Calu3 (cell line): ENCODE measurements around the gene ADGRA3. TPM values are rescaled to one million over a fixed set of nuclear protein-coding genes. Genes with fewer than 3 reads are reported as not detected.
A peak's percentile ranks its signal among the peaks of the same experiment; 100 is the strongest.
"Not testable (repeated sequence)": the region's sequence is repeated elsewhere in the genome, so short reads cannot be mapped to it uniquely, and the experiment has no call there.

Experiments
- BruUV-seq: library from RNA; stranded (reverse); fragments of 400-500 nt; replicated peaks from 2 replicates; lab custom pipeline; 2021; lab: Mats Ljungman, UMichigan
- CTCF ChIA-PET: fragments of 300-600 bp; sonication (Branson Sonifier 250); formaldehyde crosslinking; loops from one replicate; lab custom pipeline; 2022; ENCODE audit warnings: antibody characterized with exemption; lab: Charles Lee
- DNase-seq: peaks from one replicate; pipeline ENCODE4 v3.0.0; 2022
- H3K27ac Mint-ChIP-seq: one replicate; pipeline ENCODE4 v1.8.0; 2022; ENCODE audit warnings: mixed read lengths; ENCODE audit not compliant: unreplicated experiment
- H3K27me3 Mint-ChIP-seq: one replicate; pipeline ENCODE4 v1.8.0; 2022; ENCODE audit warnings: mixed read lengths; ENCODE audit not compliant: unreplicated experiment
- H3K36me3 Mint-ChIP-seq: one replicate; pipeline ENCODE4 v1.8.0; 2022; ENCODE audit warnings: mild to moderate bottlenecking, moderate library complexity, mixed read lengths; ENCODE audit not compliant: insufficient read depth, unreplicated experiment
- H3K4me1 Mint-ChIP-seq: one replicate; pipeline ENCODE4 v1.8.0; 2022; ENCODE audit warnings: mild to moderate bottlenecking, low read depth, mixed read lengths; ENCODE audit not compliant: unreplicated experiment
- H3K4me3 Mint-ChIP-seq: one replicate; pipeline ENCODE4 v1.8.0; 2022; ENCODE audit warnings: mild to moderate bottlenecking, low read depth, moderate library complexity, mixed read lengths; ENCODE audit not compliant: unreplicated experiment
- H3K9me3 Mint-ChIP-seq: one replicate; pipeline ENCODE4 v1.8.0; 2022; ENCODE audit warnings: low read depth, mixed read lengths; ENCODE audit not compliant: unreplicated experiment
- intact Hi-C: fragments of 100-400 bp; cut with micrococcal nuclease; formaldehyde crosslinking; loops from one replicate; pipeline ENCODE4 v1.10.0; 2022; ENCODE audit not compliant: unreplicated experiment
- total RNA-seq: library from RNA; stranded (reverse); gene quantifications from 2 replicates; pipeline ENCODE4 v1.2.3, GENCODE V29; 2022
- TF ChIP-seq, protein P1 (sequence below): fragments of 200-600 bp; IDR thresholded peaks from one replicate; pipeline ENCODE4 v1.8.0; 2022; ENCODE audit warnings: antibody characterized with exemption; ENCODE audit not compliant: unreplicated experiment

Gene ADGRA3
- total RNA-seq, 1 experiment from 2014 or later, result 63.2 TPM

DNA sequence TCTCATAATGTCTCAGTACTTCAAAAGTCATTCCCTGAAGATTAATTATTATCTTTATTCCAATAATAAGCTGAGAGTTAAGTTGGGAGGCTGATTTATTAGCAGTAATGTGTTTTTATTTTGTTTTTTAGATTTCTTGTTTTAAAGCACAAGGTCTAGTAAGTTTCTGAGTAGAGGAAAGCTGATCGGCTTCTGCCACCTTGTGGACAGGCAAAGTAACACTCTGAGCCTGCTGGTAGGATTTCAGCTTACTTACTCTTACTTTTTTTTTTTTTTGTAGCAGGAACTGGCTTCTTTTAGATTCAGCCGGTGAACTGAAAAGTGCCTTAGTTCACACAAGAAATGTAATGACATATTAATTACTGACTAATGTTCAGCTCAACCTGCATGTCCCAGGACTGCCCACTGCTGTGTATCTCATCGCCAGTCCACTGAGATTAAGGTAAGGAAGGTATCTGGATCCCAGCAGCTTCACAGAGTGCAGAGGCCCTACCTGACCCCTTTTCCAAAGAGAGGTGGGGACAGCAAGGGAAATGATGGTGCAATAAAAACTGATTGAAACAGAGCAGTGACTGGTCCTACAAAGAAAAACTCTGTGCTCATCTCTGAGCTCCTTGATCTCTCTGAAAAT, 126.5 kb downstream of the ADGRA3 start:
- DNase-seq, result peak; percentile 38
- Mint-ChIP-seq H3K36me3 (peaks cover 6% of the 10 kb centered on the region), H3K27ac (no peak overlapping the region), H3K27me3 (no peaks in the 10 kb centered on the region), H3K4me1 (no peaks in the 10 kb centered on the region), H3K4me3 (no peak overlapping the region), H3K9me3 (no peaks in the 10 kb centered on the region)
- CTCF ChIA-PET, result interaction anchor here (0.6 to 1.8 kb wide), 5 partner anchors 152 to 599 kb away, joined by 3 to 36 read pairs (median 4); no protein-coding TSS in a partner anchor
- intact Hi-C loops, result loop anchor here (1.0 to 10.0 kb wide), 2 partner anchors 265 to 600 kb away; no protein-coding TSS in a partner anchor
- TF ChIP-seq, protein P1, sequence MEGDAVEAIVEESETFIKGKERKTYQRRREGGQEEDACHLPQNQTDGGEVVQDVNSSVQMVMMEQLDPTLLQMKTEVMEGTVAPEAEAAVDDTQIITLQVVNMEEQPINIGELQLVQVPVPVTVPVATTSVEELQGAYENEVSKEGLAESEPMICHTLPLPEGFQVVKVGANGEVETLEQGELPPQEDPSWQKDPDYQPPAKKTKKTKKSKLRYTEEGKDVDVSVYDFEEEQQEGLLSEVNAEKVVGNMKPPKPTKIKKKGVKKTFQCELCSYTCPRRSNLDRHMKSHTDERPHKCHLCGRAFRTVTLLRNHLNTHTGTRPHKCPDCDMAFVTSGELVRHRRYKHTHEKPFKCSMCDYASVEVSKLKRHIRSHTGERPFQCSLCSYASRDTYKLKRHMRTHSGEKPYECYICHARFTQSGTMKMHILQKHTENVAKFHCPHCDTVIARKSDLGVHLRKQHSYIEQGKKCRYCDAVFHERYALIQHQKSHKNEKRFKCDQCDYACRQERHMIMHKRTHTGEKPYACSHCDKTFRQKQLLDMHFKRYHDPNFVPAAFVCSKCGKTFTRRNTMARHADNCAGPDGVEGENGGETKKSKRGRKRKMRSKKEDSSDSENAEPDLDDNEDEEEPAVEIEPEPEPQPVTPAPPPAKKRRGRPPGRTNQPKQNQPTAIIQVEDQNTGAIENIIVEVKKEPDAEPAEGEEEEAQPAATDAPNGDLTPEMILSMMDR, result no peak
- no TSS peak for BruUV-seq

DNA sequence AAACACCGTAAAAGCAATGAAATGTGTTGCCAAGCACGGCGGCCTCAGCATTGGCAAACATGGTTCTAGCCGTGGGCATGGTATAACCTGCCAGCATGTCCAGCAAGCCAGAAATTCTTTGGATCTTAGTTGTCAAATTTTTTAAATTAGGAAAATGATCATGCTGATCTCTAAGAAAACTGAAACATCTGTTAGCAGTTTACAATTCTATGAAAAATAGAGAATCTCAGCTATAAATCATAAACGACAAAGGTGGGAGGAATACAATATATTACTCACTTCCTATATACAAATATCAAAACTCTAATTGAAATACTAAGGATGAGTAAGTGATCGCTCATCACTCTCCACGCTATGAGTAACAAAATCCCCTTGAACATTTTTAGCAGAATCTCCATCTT, 130.3 kb downstream of the ADGRA3 start:
- intact Hi-C loops, result loop anchor here (10.0 kb wide), 1 partner anchor 261 kb away; no protein-coding TSS in a partner anchor
- Mint-ChIP-seq H3K4me1 (no peaks in the 10 kb centered on the region), H3K27me3 (no peaks in the 10 kb centered on the region), H3K9me3 (no peaks in the 10 kb centered on the region), H3K27ac (no peak overlapping the region), H3K4me3 (no peak overlapping the region), H3K36me3 (peaks cover 6% of the 10 kb centered on the region)
- DNase-seq, result no peak
- CTCF ChIA-PET, result interaction anchor here (0.5 kb wide), 1 partner anchor 223 kb away, joined by 5 read pairs; no protein-coding TSS in a partner anchor
- TF ChIP-seq, protein P1, result no peak
- BruUV-seq, result no TSS peak

DNA sequence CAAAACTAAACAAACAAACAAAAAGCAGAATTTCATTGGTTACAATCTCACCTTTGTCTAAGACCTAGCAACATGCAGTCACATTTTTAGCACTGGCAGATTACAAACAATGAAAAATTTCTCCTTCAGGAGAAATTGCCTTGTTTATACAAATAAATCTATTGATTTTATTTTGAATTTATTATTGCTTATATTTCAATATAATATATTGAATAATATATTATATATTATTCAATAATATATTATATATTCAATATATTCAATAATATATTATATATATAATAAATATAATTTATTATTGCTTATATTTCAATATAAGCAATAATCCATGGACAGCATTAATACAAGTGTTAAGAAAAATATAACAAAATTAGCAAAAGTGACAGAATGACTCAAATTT, 131.7 kb downstream of the ADGRA3 start:
- CTCF ChIA-PET, result no interaction called here

DNA sequence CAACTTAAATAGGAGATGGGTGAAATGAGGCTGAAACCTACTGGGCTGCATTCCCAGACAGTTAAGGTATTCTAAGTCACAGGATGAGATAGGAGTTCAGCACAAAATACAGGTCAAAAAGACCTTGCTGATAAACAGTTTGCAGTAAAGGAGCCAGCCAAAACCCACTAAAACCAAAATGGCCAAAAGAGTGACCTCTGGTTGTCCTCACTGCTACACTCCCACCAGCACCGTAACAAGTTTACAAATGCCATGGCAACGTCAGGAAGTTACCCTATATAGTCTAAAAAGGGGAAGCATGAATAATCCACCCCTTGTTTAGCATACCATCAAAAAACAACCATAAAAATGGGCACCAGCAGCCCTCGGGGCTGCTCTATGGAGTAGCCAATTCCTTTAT, 133.7 kb downstream of the ADGRA3 start:
- DNase-seq, H3K4me1 Mint-ChIP-seq, H3K36me3 Mint-ChIP-seq, H3K9me3 Mint-ChIP-seq, CTCF ChIA-PET, H3K4me3 Mint-ChIP-seq, H3K27me3 Mint-ChIP-seq, H3K27ac Mint-ChIP-seq, BruUV-seq: not testable (repeated sequence)
- intact Hi-C loops, result loop anchor here (10.0 kb wide), 1 partner anchor 257 kb away; no protein-coding TSS in a partner anchor

More for the DNA sequence above, 131.7 kb downstream of the ADGRA3 start:
- Mint-ChIP-seq H3K27me3 (no peaks in the 10 kb centered on the region), H3K4me3 (no peak overlapping the region), H3K4me1 (no peaks in the 10 kb centered on the region), H3K9me3 (peaks cover under 1% of the 10 kb centered on the region), H3K27ac (no peak overlapping the region), H3K36me3 (peaks cover 6% of the 10 kb centered on the region)
- BruUV-seq, result no TSS peak
- TF ChIP-seq, protein P1, result no peak
- DNase-seq, result no peak
- intact Hi-C loops, result loop anchor here (10.0 kb wide), 1 partner anchor 259 kb away; no protein-coding TSS in a partner anchor

DNA sequence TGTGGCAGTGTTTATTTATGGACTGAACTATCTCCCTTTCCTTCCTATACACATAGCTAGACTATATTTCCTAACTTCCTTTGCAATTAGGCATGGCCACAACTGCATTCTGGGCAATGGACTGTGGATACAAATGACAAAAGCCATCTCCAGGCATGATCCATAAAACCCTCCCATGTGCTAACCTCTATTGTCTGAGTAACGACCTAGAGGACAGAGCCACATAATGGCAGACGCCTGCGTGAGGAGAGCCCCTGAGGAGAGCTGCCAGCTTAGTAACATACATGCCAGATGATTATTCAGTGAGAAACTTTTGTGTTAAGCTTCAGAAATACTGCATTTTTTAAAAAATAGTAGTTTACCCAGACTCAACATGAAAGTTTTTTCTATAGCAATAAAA, 142.9 kb downstream of the ADGRA3 start:
- TF ChIP-seq, protein P1, result no peak
- intact Hi-C loops, result no loop called here
- CTCF ChIA-PET, result no interaction called here

More for the DNA sequence above, 142.9 kb downstream of the ADGRA3 start:
- H3K4me1 Mint-ChIP-seq, result no peaks in the 10 kb centered on the region
- no peaks in the 10 kb centered on the region for H3K9me3 Mint-ChIP-seq
- no peak overlapping the region for H3K4me3 Mint-ChIP-seq
- H3K27ac Mint-ChIP-seq, result no peak overlapping the region
- DNase-seq, result no peak
- no TSS peak for BruUV-seq
- H3K27me3 Mint-ChIP-seq, result no peaks in the 10 kb centered on the region
- H3K36me3 Mint-ChIP-seq, result peaks cover 5% of the 10 kb centered on the region
